GM21576 (cell line): ENCODE measurements around the gene BRME1.

Experiments
- ATAC-seq: cut with Tn5 transposase; IDR thresholded peaks from one replicate; pipeline ENCODE4 v1.9.1; 2021; ENCODE audit warnings: mild to moderate bottlenecking, moderate library complexity; ENCODE audit not compliant: unreplicated experiment

BRME1 gene

GRCh38 chr19:13847407-13848339 is 58.2 kb downstream of the BRME1 start:
- ATAC-seq: no peak

- ATAC-seq: peak; percentile 43
These were observed 59.1 kb downstream of the BRME1 start for GRCh38 chr19:13846557-13847406.

- no peak for ATAC-seq
These were observed 61.7 kb downstream of the BRME1 start for GRCh38 chr19:13844130-13844631.

GRCh38 chr19:13843104-13843921 is 62.6 kb downstream of the BRME1 start:
- no peak for ATAC-seq

- ATAC-seq: no peak
These were observed 63.4 kb downstream of the BRME1 start for GRCh38 chr19:13842291-13843103.

GRCh38 chr19:13841962-13842290 is 64.0 kb downstream of the BRME1 start:
- ATAC-seq: no peak

- no peak for ATAC-seq
These were observed 64.6 kb downstream of the BRME1 start for GRCh38 chr19:13841086-13841961.

- no peak for ATAC-seq
These were observed 65.4 kb downstream of the BRME1 start for GRCh38 chr19:13840305-13841085.

GRCh38 chr19:13839938-13840304 is 66.0 kb downstream of the BRME1 start:
- no peak for ATAC-seq

- ATAC-seq: no peak
These were observed 66.6 kb downstream of the BRME1 start for GRCh38 chr19:13839130-13839937.

GRCh38 chr19:13838435-13839129 is 67.3 kb downstream of the BRME1 start:
- no peak for ATAC-seq

GRCh38 chr19:13835791-13836723 is 69.9 kb downstream of the BRME1 start:
- ATAC-seq: no peak

GRCh38 chr19:13834244-13835069 is 71.5 kb downstream of the BRME1 start:
- no peak for ATAC-seq

GRCh38 chr19:13833330-13834243 is 72.3 kb downstream of the BRME1 start:
- peak; percentile 73 for ATAC-seq
